Keratinocyte (primary cell): Measurements from ENCODE around the gene PNMT. TPM values are rescaled to one million over a fixed set of nuclear protein-coding genes. Genes with fewer than 3 reads are reported as not detected.

Source experiments
- DNase-seq: peaks from one replicate; pipeline ENCODE4 v3.0.0-alpha.2; 2011; ENCODE audit warnings: low read depth, missing footprints, low spot score
- FAIRE-seq: peaks from 2 replicates; lab custom pipeline; 2011; peaks lifted over from hg19 to GRCh38; lab: Jason Lieb, UNC
- H2AFZ ChIP-seq: 2 replicates; pipeline ENCODE4 v1.6.0; 2012; ENCODE audit warnings: low read length, control low read depth, inconsistent platforms; ENCODE audit not compliant: control insufficient read depth
- H3K27ac ChIP-seq: 2 replicates; pipeline ENCODE4 v1.5.1; 2011; ENCODE audit warnings: low read length; ENCODE audit not compliant: control insufficient read depth, insufficient read depth
- H3K27me3 ChIP-seq: 3 replicates; pipeline ENCODE4 v1.6.0; 2011; ENCODE audit warnings: low read length; ENCODE audit not compliant: control insufficient read depth, insufficient read depth; ENCODE audit errors: extremely low read depth
- H3K36me3 ChIP-seq, 2 experiments: 2 replicates in 1 of 2; 3 replicates in 1 of 2; pipeline ENCODE4 v1.5.1; 2011; ENCODE audit warnings: low read length in 2 of 2, mild to moderate bottlenecking in 1 of 2; ENCODE audit not compliant: control insufficient read depth in 2 of 2, insufficient read depth in 2 of 2; ENCODE audit errors: extremely low read depth in 1 of 2
- H3K4me1 ChIP-seq: 3 replicates; pipeline ENCODE4 v1.5.1; 2011; ENCODE audit warnings: low read length; ENCODE audit not compliant: control insufficient read depth, insufficient read depth; ENCODE audit errors: extremely low read depth
- H3K4me2 ChIP-seq: 3 replicates; pipeline ENCODE4 v1.6.0; 2011; ENCODE audit warnings: low read depth, low read length; ENCODE audit not compliant: control insufficient read depth, insufficient read depth; ENCODE audit errors: extremely low read depth
- H3K4me3 ChIP-seq, 3 experiments: fragments of 200-600 bp in 1 of 3; sonication (generic) in 1 of 3; 2 replicates in 2 of 3; 3 replicates in 1 of 3; pipeline ENCODE4 v1.5.1; 2011 to 2016; ENCODE audit warnings: low read length in 3 of 3, mild to moderate bottlenecking in 3 of 3, control low read depth in 2 of 3, inconsistent platforms in 1 of 3, low read depth in 1 of 3, mixed read lengths in 1 of 3, mixed run types in 1 of 3, moderate library complexity in 1 of 3; ENCODE audit not compliant: control insufficient read depth in 2 of 3, insufficient read depth in 2 of 3; ENCODE audit errors: extremely low read depth in 1 of 3
- H3K79me2 ChIP-seq: 2 replicates; pipeline ENCODE4 v1.6.0; 2012; ENCODE audit warnings: low read length; ENCODE audit not compliant: control insufficient read depth, insufficient read depth
- H3K9ac ChIP-seq: 3 replicates; pipeline ENCODE4 v1.6.0; 2011; ENCODE audit warnings: low read length; ENCODE audit not compliant: control insufficient read depth, insufficient read depth; ENCODE audit errors: extremely low read depth
- H3K9me1 ChIP-seq: 3 replicates; pipeline ENCODE4 v1.6.0; 2011; ENCODE audit warnings: low read length; ENCODE audit not compliant: control insufficient read depth, insufficient read depth; ENCODE audit errors: extremely low read depth
- H3K9me3 ChIP-seq: 2 replicates; pipeline ENCODE4 v1.5.1; 2012; ENCODE audit warnings: low read depth, low read length; ENCODE audit not compliant: control insufficient read depth
- H4K20me1 ChIP-seq: 3 replicates; pipeline ENCODE4 v1.6.0; 2011; ENCODE audit warnings: low read length; ENCODE audit not compliant: control insufficient read depth, insufficient read depth; ENCODE audit errors: extremely low read depth
- EZH2 ChIP-seq: IDR thresholded peaks from one replicate; pipeline ENCODE4 v1.6.1; 2012; ENCODE audit warnings: inconsistent platforms, mild to moderate bottlenecking, low read length, moderate library complexity
- dilution Hi-C: fragments of 300-500 bp; cut with MboI; formaldehyde crosslinking; loops from one replicate; pipeline ENCODE4 v1.7.0; 2020; ENCODE audit warnings: low sequenced_read_pairs; ENCODE audit not compliant: extremely low pct_ligation_motif_present
- polyA plus RNA-seq, 5 experiments: library from polyadenylated mRNA; depleted of rRNA in 3 of 5; stranded (reverse) in 3 of 5; stranded (forward) in 1 of 5; unstranded in 1 of 5; fragments of >200 nt; gene quantifications; 1 replicate in 1 of 5; 2 replicates in 3 of 5; 3 replicates in 1 of 5; pipeline versions ENCODE4 v1.2.1 to v1.2.3, GENCODE V29; 2011 to 2012; ENCODE audit warnings: missing spikeins in 2 of 5, low read depth in 1 of 5, low replicate concordance in 1 of 5
- TF ChIP-seq, protein P1 (sequence below), 3 experiments: IDR thresholded peaks in 1 of 3; conservative IDR thresholded peaks in 1 of 3; optimal IDR thresholded peaks in 1 of 3; 2 replicates in 2 of 3; 3 replicates in 1 of 3; pipeline versions ENCODE3 to v1.5.1; 2011; ENCODE audit warnings: low read length in 3 of 3, mild to moderate bottlenecking in 3 of 3, moderate library complexity in 2 of 3, control low read depth in 1 of 3, inconsistent platforms in 1 of 3; ENCODE audit not compliant: insufficient read depth in 2 of 3; ENCODE audit errors: extremely low read depth in 1 of 3

The PNMT gene
- polyA plus RNA-seq, 1 donor (not counting 4 experiments of a cell fraction or from before 2014, with no cell fraction given): not detected

DNA sequence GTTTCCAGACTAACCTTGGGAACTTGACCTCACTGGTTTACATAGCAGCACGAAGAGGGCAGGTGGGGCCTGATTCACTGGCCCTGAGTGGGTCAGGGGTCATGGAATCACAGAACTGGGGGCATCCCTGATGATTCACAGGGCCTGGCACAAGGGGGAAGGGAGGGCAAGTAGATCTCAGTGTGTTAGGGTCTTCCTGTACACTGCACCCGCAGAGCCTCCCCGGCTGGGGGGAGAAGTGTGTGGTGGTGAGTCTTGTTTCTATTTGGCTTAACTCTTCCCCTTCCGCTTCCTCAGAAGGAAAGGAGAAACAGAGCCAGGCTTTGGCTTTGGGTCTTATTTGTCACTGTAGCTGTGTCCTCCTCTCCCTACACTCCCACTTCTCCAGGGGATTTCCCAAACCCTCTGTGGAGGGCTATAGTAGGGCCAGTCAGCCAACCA is 27.6 kb upstream of the PNMT start:
- Histone ChIP-seq H3K27ac (no peak overlapping the region), H3K27me3 (no peaks in the 10 kb centered on the region), H2AFZ (no peak overlapping the region), H4K20me1 (peaks cover 6% of the 10 kb centered on the region), H3K4me3 (no peak overlapping the region), H3K4me1 (peaks cover 27% of the 10 kb centered on the region), H3K36me3 (no peaks in the 10 kb centered on the region), H3K9me3 (no peaks in the 10 kb centered on the region), H3K9ac (no peak overlapping the region), H3K9me1 (peaks cover 3% of the 10 kb centered on the region), H3K79me2 (peaks cover 50% of the 10 kb centered on the region), H3K4me2 (no peak overlapping the region)
- DNase-seq (no peak), FAIRE-seq (no peak)
- TF ChIP-seq EZH2: no peak
- TF ChIP-seq, protein P1, sequence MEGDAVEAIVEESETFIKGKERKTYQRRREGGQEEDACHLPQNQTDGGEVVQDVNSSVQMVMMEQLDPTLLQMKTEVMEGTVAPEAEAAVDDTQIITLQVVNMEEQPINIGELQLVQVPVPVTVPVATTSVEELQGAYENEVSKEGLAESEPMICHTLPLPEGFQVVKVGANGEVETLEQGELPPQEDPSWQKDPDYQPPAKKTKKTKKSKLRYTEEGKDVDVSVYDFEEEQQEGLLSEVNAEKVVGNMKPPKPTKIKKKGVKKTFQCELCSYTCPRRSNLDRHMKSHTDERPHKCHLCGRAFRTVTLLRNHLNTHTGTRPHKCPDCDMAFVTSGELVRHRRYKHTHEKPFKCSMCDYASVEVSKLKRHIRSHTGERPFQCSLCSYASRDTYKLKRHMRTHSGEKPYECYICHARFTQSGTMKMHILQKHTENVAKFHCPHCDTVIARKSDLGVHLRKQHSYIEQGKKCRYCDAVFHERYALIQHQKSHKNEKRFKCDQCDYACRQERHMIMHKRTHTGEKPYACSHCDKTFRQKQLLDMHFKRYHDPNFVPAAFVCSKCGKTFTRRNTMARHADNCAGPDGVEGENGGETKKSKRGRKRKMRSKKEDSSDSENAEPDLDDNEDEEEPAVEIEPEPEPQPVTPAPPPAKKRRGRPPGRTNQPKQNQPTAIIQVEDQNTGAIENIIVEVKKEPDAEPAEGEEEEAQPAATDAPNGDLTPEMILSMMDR (optimal IDR thresholded peaks at IDR 0.05 in 1 of 3, IDR thresholded peaks at IDR 0.05 in 1 of 3, conservative IDR thresholded peaks at IDR 0.05 in 1 of 3; ENCODE audit: extremely low read depth in 1 of 3, insufficient read depth in 2 of 3, low read length in 3 of 3): no peak
- dilution Hi-C loops: no loop called here

DNA sequence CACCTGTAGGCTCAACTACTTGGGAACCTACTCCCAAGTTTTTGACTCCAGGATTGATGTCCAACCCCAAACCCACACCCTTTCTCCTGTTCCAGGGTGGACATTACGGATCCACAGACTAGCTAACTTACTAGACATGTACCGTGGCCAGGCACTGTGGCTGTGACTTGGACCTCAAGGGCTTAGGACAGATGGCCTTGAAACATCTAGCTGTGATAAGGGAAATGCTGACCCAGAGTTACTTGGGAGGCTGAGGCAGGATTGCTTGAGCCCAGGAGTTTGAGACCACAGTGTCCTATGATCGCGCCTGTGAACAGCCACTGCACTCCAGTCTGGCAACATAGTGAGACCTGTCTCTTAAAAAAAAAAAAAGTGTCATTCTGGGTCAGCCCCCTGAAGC is 27.2 kb upstream of the PNMT start:
- peaks cover 6% of the 10 kb centered on the region for H4K20me1 ChIP-seq

More for the DNA sequence above, 27.2 kb upstream of the PNMT start:
- H3K9ac ChIP-seq: no peak overlapping the region
- H3K4me3 ChIP-seq: no peak overlapping the region
- dilution Hi-C loops: no loop called here
- H2AFZ ChIP-seq: no peak overlapping the region
- peaks cover 3% of the 10 kb centered on the region for H3K9me1 ChIP-seq
- TF ChIP-seq, protein P1 (optimal IDR thresholded peaks at IDR 0.05 in 1 of 3, IDR thresholded peaks at IDR 0.05 in 1 of 3, conservative IDR thresholded peaks at IDR 0.05 in 1 of 3; ENCODE audit: extremely low read depth in 1 of 3, insufficient read depth in 2 of 3, low read length in 3 of 3): no peak
- TF ChIP-seq EZH2: no peak
- H3K79me2 ChIP-seq: peaks cover 51% of the 10 kb centered on the region
- no peak overlapping the region for H3K27ac ChIP-seq
- H3K4me1 ChIP-seq: peaks cover 27% of the 10 kb centered on the region
- H3K9me3 ChIP-seq: no peaks in the 10 kb centered on the region
- H3K4me2 ChIP-seq: no peak overlapping the region
- no peak for FAIRE-seq
- DNase-seq: no peak
- H3K27me3 ChIP-seq: no peaks in the 10 kb centered on the region
- H3K36me3 ChIP-seq: no peaks in the 10 kb centered on the region
